ENCODE measurements around the gene ADCYAP1R1. TPM values are rescaled to one million over a fixed set of nuclear protein-coding genes. Genes with fewer than 3 reads are reported as not detected.
A peak's percentile ranks its signal among the peaks of the same experiment; 100 is the strongest.

Gene ADCYAP1R1
- total RNA-seq, 1 experiment from 2014 or later = 8.9 TPM

GRCh38 chr7:31077484-31078362 is 25.6 kb downstream of the ADCYAP1R1 start:
- H2AFZ ChIP-seq (ENCODE audit: low read length) = no peak overlapping the region
- no peak overlapping the region for H2BK15ac ChIP-seq (ENCODE audit: low read depth, low read length)
- no peak for DNase-seq
- H3K9ac ChIP-seq (ENCODE audit: extremely low read depth, insufficient read length, low read length) = no peak overlapping the region
- no peak overlapping the region for H3K14ac ChIP-seq (ENCODE audit: insufficient read depth, low read length)
- Mint-ChIP-seq H3K4me1 (peaks cover 10 to 14% of the 10 kb centered on the region in 2 experiments), H3K4me3 (no peak overlapping the region), H3K9me3 (peaks cover 0 to under 1% of the 10 kb centered on the region in 2 experiments; a peak in 1 of 5 replicates), H3K36me3 (ENCODE audit: insufficient read depth in 1 of 3, low read depth in 3 of 3) (peaks cover 3 to 12% (median 5%) of the 10 kb centered on the region in 3 experiments; a peak in 6 of 7 replicates), H3K27me3 (ENCODE audit: low read depth) (peaks cover 5% of the 10 kb centered on the region), H3K27ac (no peak overlapping the region)
- no peak overlapping the region for H3K56ac ChIP-seq (ENCODE audit: insufficient read length, low read depth, low read length)
- no peak overlapping the region for H4K91ac ChIP-seq (ENCODE audit: insufficient read length, low read depth, low read length)
- peak overlapping the region; percentile 16 for H4K5ac ChIP-seq (ENCODE audit: insufficient read length, low read depth, low read length)
- H2BK5ac ChIP-seq (ENCODE audit: insufficient read length, low read length) = no peak overlapping the region
- no peak overlapping the region for H2AK5ac ChIP-seq (ENCODE audit: insufficient read length, low read length)
- no peaks in the 10 kb centered on the region for H3K79me1 ChIP-seq (ENCODE audit: insufficient read depth, low read depth, low read length, poor library complexity, severe bottlenecking)
- H3K79me2 ChIP-seq (ENCODE audit: insufficient read depth, low read length) = no peaks in the 10 kb centered on the region
- no peaks in the 10 kb centered on the region for H3K9me3 ChIP-seq (ENCODE audit: control insufficient read depth, low read depth, low read length)
- H2BK12ac ChIP-seq (ENCODE audit: insufficient read length, low read depth, low read length) = no peak overlapping the region
- no peak overlapping the region for H2BK20ac ChIP-seq (ENCODE audit: low read depth, low read length, poor library complexity, severe bottlenecking)
- H3K4me2 ChIP-seq (ENCODE audit: insufficient read depth, insufficient read length, low read length) = no peak overlapping the region
- no peaks in the 10 kb centered on the region for H3K27me3 ChIP-seq (ENCODE audit: insufficient read depth, low read length)
- TF ChIP-seq CTCF (conservative IDR thresholded peaks at IDR 0.05) = no peak
- no peak overlapping the region for H2BK120ac ChIP-seq (ENCODE audit: low read depth, low read length, poor library complexity, severe bottlenecking)
- H3K18ac ChIP-seq (ENCODE audit: insufficient read length, low read depth, low read length) = no peak overlapping the region
- peak overlapping the region; percentile 17 for H4K8ac ChIP-seq (replicated peaks; ENCODE audit: insufficient read length, low read depth, low read length)
- H3K27ac ChIP-seq (ENCODE audit: insufficient read length, low read depth, low read length) = no peak overlapping the region
- H4K20me1 ChIP-seq (ENCODE audit: control insufficient read depth, insufficient read depth, insufficient read length) = no peaks in the 10 kb centered on the region
- H3K23ac ChIP-seq (ENCODE audit: insufficient read length, low read depth, low read length) = no peak overlapping the region
- no peaks in the 10 kb centered on the region for H3K23me2 ChIP-seq (ENCODE audit: insufficient read length, low read depth, low read length, poor library complexity, severe bottlenecking)
- H3T11ph ChIP-seq (ENCODE audit: low read length) = no peak overlapping the region
- H3K4ac ChIP-seq (ENCODE audit: low read depth, low read length) = no peak overlapping the region
- WGBS (ENCODE audit: extremely low coverage, insufficient read length, low lambda C conversion rate) = 100% methylated on average over 1 of the region's 10 CpGs
- no peaks in the 10 kb centered on the region for H3K4me1 ChIP-seq (ENCODE audit: insufficient read depth, low read length)
